ENCODE results near the gene CCDC154.

Gene CCDC154

GRCh38 chr16:1433756-1434155 lies 10.6 kb downstream of the CCDC154 start:
- TF ChIP-seq CTCF (conservative IDR thresholded peaks at IDR 0.05; ENCODE audit: low read depth) = no peak
- CTCF ChIA-PET = interaction anchor here (0.5 kb wide), 1 partner anchor 49 kb away, joined by 3 read pairs; no protein-coding TSS in a partner anchor
- H3K27ac ChIP-seq = no peak overlapping the region
- POLR2A ChIA-PET (ENCODE audit: low non-redundant PET) = no interaction called here
- DNase-seq (ENCODE audit: low spot score) = no peak

GRCh38 chr16:1433263-1433560 lies 11.1 kb downstream of the CCDC154 start:
- no peak for TF ChIP-seq CTCF (conservative IDR thresholded peaks at IDR 0.05; ENCODE audit: low read depth)
- no peak overlapping the region for H3K27ac ChIP-seq
- ChIA-PET POLR2A (ENCODE audit: low non-redundant PET) (no interaction called here), CTCF (no interaction called here)
- no peak for DNase-seq (ENCODE audit: low spot score)

DNA sequence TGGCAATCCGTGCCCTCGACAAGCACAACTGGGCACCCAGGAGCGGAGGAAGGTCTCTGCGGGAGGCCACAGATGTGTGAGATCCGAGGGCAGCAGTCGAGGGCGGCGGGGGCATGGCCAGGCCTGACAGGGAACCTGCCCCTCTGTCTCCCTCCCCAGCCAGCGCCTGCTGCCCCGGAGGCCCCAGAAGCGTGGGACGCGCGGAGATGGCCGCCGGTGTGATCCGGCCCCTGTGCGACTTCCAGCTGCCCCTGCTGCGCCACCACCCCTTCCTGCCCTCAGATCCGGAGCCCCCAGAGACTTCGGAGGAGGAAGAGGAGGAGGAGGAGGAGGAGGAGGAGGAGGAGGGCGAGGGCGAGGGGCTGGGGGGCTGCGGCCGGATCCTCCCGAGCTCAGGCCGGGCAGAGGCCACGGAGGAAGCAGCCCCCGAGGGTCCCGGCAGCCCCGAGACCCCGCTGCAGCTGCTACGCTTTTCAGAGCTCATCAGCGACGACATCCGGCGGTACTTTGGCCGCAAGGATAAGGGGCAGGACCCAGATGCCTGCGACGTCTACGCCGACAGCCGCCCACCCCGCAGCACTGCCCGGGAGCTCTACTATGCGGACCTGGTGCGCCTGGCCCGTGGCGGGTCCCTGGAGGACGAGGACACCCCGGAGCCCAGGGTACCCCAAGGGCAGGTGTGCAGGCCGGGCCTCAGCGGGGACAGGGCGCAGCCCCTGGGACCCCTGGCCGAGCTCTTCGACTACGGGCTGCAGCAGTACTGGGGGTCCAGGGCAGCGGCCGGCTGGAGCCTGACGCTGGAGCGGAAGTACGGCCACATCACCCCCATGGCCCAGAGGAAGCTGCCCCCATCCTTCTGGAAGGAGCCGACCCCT lies 11.7 kb downstream of the CCDC154 start:
- no peak for DNase-seq (ENCODE audit: low spot score)
- CTCF ChIA-PET = no interaction called here
- POLR2A ChIA-PET (ENCODE audit: low non-redundant PET) = no interaction called here
- TF ChIP-seq CTCF (conservative IDR thresholded peaks at IDR 0.05; ENCODE audit: low read depth) = no peak
- no peak overlapping the region for H3K27ac ChIP-seq

- POLR2A ChIA-PET (ENCODE audit: low non-redundant PET) = no interaction called here
- H3K27ac ChIP-seq = no peak overlapping the region
- no peak for DNase-seq (ENCODE audit: low spot score)
- CTCF ChIA-PET = no interaction called here
- TF ChIP-seq CTCF (conservative IDR thresholded peaks at IDR 0.05; ENCODE audit: low read depth) = no peak
Measured at GRCh38 chr16:1431497-1432270, 12.7 kb downstream of the CCDC154 start.

DNA sequence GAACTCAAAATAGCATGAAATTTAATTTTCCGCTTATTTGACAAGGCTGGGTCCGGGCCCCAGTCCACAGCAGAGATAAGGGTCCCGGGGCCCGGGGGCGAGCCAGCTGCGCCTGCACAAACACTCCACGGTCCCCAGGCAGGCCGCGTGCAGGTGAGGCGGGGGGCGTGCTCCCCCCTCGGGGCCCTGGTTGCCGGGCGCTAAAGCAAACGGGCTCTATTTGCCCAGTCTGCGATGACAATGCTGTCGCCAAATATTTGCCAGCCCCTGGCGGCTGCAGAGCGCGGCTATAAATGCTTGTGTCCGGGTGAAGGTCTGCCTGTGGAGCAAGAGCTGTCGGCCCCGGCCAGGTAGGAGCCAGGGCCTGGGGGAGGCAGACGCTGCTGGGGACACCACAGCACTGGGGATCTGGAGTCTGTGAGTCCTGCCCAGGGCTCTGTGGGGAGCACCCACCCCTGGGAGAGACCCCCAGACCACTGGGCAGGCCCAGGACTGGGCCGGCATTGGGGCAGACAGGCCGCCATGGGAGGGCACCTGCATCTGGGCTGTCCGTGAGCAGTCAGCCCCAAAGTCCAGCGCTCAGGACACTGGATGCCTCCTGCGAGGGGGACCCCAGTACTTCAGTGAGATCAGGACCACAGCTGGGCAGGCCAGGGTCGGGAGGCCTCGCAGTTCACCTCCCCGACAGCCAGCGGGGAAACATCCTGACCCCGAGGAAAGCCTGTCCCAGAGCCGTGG lies 13.4 kb downstream of the CCDC154 start, which contains the start of gene PERCC1:
PERCC1 (plus strand) TSS at position 320 of the 738 bp plus-strand sequence. CDS start 1,516 bp downstream, outside the sequence.
- TF ChIP-seq CTCF (conservative IDR thresholded peaks at IDR 0.05; ENCODE audit: low read depth) = no peak
- DNase-seq (ENCODE audit: low spot score) = no peak
- POLR2A ChIA-PET (ENCODE audit: low non-redundant PET) = no interaction called here
- CTCF ChIA-PET = no interaction called here
- no peak within 1 kb of the TSS for H3K27ac ChIP-seq

DNA sequence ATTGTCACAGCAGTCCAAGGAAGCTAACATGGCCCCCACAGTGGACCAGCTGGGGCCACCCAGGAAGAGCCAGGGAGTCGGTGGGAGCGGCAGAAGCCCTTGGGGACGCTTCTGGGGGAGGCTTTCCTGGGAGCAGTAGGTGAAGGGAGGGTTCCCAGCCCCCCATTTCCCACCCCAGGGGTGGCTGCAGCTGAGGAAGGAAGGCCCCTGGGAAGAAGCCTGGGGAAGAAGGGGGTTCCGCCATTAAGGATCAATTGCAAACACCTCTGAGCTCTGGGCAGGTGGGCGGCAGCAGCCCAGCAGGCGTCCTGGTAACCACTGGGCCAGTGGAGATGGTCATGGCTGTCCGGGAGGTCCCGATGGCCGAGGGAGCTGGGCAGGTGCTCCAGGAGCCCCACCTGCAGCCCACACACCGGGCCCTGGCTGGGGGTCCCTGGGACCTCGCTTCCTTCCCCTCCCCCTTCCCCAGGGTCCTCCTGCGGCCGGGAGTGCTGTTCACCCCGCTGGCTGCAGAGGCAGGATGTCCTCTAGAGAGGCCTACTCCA lies 14.1 kb downstream of the CCDC154 start:
- no peak for DNase-seq (ENCODE audit: low spot score)
- ChIA-PET POLR2A (ENCODE audit: low non-redundant PET) (no interaction called here), CTCF (no interaction called here)
- H3K27ac ChIP-seq = no peak overlapping the region
- TF ChIP-seq CTCF (conservative IDR thresholded peaks at IDR 0.05; ENCODE audit: low read depth) = no peak

Measured in RWPE1 (cell line).